ENCODE data around the gene PIK3R5. TPM values are rescaled to one million over a fixed set of nuclear protein-coding genes. Genes with fewer than 3 reads are reported as not detected.

Gene PIK3R5, protein sequence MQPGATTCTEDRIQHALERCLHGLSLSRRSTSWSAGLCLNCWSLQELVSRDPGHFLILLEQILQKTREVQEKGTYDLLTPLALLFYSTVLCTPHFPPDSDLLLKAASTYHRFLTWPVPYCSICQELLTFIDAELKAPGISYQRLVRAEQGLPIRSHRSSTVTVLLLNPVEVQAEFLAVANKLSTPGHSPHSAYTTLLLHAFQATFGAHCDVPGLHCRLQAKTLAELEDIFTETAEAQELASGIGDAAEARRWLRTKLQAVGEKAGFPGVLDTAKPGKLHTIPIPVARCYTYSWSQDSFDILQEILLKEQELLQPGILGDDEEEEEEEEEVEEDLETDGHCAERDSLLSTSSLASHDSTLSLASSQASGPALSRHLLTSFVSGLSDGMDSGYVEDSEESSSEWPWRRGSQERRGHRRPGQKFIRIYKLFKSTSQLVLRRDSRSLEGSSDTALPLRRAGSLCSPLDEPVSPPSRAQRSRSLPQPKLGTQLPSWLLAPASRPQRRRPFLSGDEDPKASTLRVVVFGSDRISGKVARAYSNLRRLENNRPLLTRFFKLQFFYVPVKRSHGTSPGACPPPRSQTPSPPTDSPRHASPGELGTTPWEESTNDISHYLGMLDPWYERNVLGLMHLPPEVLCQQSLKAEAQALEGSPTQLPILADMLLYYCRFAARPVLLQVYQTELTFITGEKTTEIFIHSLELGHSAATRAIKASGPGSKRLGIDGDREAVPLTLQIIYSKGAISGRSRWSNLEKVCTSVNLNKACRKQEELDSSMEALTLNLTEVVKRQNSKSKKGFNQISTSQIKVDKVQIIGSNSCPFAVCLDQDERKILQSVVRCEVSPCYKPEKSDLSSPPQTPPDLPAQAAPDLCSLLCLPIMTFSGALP
- 1 to 10 TPM; 3.2 to 4.9 TPM for total RNA-seq
- long read RNA-seq, partial matches to known transcripts = 2 of 4 reads
- long read RNA-seq, other reads (novel, unspliced or antisense) = 2 of 4 reads

DNA sequence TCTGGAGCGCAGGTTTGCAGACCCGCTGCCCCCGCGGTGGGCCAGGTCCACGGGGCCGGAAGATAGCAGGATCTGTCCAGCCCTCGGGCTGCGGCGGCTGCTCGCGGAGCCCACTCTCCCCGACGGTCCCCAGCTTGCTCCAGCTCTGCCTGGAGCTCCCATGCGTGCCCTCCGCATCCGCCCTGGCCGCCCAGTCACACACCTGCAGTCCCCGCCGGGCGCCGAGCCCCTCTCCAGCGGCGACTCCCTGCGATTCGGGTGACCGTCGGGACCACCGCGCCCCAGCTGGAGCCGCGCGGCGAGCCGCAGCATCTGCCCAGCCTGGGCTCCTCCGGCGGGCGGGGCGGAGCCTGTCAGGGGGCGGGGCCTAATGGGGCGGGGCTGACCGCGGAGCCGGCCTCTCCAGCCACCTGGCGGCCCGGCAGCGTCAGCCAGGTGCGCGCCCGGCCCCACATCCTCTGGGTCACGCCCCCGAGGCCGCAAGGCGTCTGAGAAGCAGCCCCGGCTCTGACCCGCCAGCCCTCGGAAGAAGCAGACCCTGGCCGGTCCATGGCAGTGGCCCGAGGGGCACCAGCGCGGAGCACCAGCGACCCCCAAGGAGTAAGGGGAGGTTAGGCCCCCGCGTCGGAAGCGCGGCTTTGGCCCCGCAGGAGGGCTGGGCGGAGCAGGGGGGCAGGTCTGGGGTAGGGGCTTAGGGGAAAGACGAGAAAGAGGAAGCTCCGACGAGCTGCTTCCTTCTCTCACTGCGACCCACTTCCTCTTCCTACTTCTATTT is at the start of gene PIK3R5:
PIK3R5 (minus strand) TSS at position 314 of the 775 bp plus-strand sequence. CDS start 54,213 bp downstream, outside the sequence.
- intact Hi-C loops (cut with DNase I, micrococcal nuclease) = no loop called here
- DNase-seq = peak; percentile 55 to 77
- ATAC-seq = peak; percentile 95

DNA sequence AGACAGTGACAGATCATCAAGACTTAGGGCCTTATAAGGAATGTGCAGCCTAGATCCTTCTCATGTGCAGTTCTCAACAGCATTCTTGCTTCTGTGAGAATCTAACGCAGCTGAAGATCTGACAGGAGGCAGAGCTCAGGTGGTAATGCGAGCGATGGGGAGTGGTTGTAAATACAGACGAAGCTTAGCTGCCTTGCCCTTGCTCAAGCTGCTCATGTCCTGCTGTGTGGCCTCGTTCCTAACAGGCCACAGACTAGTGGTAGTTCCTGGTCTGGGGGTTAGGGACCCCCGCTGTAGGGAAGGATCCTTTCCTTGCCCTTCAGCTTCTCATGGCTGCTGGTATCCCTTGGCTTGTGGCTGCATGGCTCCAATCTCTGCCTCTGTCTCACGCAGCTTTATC is 45.5 kb upstream of the PIK3R5 start:
- intact Hi-C loops (cut with DNase I, micrococcal nuclease) = no loop called here
- no peak for DNase-seq
- no peak for ATAC-seq

DNA sequence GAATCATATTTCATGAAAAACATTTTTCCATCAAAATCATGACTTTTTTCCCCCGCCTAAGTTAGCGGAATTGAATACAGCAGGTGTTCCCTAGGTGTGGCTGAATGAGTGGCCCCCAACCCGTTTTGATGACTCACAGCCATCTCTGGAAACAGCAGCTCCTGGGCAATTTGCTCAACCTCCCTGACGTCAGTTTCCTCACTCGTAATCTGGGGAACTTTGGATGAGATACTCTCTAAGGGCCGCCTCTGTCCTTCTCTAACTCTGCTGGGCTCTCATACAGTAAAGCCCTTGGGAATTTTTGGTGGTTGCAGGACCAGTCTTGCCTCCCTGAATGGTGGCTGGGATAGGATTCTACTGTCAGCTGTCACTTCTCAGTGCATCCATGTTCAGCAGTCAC is 44.2 kb upstream of the PIK3R5 start:
- no peak for ATAC-seq
- DNase-seq = no peak
- intact Hi-C loops (cut with DNase I, micrococcal nuclease) = no loop called here

DNA sequence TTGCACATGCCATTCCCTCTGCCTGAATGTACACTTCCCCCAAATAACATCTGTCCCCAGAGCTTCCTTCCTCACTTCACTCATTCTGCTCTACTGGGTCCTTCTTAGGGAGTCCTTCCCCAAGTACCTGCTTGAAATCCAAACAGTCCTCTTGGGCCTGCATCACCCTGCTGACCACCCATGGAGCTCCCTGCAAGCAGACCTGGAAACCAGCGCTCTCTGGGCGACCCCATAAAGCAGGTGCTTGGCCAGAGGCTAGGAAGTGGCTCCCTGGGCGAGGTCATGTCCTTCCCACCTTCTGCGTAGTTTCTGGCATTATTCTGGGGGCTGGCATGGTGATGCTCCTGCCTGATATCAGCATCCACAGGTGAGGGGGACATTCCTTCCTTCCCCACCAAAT is 43.6 kb upstream of the PIK3R5 start:
- no peak for DNase-seq
- ATAC-seq = no peak
- intact Hi-C loops (cut with DNase I, micrococcal nuclease) = no loop called here

DNA sequence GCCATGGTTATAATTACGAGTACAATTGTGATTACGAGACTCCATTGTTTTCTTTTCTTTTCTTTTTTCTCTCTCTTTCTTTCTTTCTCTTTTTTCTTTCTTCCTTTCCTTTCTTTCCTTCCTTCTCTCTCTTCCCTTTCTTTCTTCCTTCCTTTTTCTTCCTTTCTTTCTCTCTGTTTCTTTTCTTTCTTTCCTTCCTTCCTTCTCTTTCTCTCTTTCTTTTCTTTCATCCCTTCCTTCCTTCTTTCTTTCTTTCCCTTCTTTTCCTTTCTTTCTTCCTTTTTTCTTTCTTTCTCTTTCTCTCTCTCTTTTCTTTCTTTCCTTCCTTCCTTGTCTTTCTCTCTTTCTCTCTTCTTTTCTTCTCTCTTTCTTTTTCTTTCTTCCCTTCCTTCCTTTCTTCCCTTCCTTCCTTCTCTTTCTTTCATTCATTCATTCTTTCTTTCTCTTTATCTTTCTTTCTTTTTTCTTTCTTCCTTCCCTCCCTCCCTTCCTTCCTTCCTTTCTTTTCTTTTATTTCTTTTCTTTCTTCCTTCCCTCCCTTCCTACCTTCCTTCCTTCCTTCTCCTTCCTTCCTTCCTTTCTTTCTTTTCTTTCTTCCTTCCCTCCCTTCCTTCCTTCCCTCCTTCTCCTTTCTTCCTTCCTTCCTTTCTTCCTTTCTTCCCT is 41.7 kb upstream of the PIK3R5 start:
- no peak for DNase-seq
- no peak for ATAC-seq
- intact Hi-C loops (cut with DNase I, micrococcal nuclease) = no loop called here

DNA sequence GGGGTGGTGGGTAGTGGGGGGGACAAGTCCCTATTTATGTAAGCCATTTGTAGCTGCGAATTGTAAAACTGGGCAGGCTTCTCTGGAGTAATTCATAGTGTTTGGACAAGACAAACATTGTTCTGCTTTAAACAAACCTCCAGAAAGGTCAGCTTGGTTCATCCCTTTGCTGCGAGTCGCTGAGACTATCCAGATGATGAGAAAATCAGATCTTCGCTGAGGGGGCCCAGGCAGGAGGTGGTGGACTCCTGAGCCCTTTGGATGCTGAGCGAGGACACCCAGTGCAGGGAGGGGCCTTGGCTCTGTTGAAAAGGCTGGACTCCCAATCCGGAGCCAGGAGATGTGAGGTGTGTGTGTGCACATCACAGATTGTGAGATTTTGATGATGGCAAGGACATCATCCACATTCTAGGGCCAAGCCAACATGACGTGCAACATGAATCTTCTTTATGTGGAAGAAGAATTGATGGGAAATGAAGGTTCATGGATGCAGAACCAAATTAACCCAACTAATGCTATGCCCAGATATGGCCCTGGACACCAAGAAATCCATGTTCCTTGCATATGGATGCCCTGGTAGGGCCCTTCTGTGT is 40.8 kb upstream of the PIK3R5 start:
- DNase-seq (no peak), ATAC-seq (no peak)
- intact Hi-C loops (cut with DNase I, micrococcal nuclease) = no loop called here

DNA sequence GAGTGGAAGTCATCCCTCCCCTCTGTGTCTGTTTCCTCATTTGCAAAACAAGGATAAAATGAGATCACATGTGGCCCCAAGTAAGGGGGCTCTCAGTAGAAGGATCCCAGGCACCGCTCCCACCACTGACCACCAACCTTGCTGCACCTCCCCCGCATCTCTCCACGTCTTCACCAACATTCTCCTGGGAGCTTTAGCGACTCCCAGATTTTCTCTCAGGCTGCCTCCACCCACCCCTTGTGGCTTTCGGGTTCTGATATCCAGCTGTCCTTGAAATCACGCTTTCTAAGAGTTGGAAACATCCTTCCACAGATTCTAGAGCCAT is 39.4 kb upstream of the PIK3R5 start:
- intact Hi-C loops (cut with DNase I, micrococcal nuclease) = no loop called here
- DNase-seq (no peak), ATAC-seq (no peak)

DNA sequence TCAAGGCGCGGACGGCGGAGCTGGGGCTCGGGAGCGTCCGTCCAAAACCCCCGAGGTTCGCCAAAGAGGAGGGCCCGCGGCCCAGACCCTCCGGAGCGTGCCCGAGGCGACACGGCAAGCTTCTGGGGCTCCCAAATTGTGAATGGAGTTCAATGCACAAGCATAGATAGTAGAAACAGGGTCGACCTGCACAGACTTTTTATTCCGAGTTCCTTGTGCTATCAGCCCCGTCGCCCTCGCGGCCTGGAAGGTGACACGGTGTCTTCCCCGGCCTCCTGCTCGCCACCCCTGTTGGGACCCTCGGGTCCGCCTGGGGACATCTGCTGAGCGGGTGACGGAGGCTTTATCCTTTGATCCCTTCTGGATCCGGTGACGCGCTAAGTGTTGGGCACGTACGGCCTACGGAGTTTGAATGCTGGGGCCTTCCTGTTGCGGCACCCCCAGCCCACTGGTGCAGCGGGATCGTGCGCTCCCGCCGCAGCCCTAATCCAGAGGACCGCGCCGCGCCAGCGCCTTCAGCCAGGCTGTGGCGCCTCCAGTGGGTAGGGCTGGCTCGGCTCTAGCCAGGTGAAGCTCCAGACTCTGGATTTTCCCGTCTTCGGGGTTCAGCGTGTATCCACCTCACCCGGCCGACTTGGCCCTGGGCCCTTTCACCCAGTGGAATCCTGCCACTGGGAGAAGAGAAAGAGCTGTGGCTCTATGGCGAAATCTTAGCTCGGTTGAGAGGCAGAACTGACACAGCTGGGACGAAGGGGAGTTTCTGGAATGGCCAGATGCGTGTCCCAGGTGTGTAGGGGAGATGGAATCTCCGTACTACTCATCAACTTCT is 38.8 kb upstream of the PIK3R5 start:
- ATAC-seq (no peak), DNase-seq (no peak)
- intact Hi-C loops (cut with DNase I, micrococcal nuclease) = no loop called here

DNA sequence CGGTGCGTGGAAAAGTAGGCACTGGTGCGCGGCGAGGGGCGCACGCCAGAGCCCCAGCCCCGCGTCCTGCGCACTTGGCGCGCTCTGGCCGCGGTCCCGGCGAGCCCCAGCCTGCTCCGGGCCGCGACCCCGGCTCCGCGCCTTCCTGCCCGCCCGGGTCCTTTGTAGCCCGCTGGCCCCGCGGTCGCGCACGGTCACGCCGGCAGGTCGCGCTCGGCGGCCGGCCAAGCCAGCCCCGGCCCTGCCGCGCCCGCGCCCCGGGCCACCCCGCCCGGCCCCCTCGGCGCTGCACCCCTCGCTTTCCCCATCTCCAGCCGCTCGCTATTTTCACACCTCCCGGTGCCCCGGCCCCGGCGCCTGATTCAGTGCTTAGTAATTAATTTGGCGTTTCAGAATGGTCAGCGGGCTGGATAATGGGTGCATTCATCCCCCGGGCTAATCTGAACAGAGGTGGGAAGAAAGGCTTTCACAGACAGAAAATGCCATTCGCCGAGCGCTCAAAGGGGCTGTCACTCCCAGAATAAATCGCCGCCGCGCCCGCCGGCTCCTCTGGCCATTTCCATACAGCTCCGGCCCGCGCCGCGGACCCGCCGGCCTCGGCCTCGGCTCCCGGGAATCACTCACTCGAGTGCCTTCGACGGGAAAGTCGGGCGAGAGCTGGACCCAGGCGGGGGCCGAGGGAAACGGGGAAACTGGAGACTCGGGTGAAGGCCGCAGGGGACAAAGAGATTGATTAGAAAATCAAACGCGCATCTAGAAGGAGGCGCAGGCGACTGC is 38.0 kb upstream of the PIK3R5 start:
- intact Hi-C loops (cut with DNase I, micrococcal nuclease) = no loop called here
- ATAC-seq (no peak), DNase-seq (no peak)

DNA sequence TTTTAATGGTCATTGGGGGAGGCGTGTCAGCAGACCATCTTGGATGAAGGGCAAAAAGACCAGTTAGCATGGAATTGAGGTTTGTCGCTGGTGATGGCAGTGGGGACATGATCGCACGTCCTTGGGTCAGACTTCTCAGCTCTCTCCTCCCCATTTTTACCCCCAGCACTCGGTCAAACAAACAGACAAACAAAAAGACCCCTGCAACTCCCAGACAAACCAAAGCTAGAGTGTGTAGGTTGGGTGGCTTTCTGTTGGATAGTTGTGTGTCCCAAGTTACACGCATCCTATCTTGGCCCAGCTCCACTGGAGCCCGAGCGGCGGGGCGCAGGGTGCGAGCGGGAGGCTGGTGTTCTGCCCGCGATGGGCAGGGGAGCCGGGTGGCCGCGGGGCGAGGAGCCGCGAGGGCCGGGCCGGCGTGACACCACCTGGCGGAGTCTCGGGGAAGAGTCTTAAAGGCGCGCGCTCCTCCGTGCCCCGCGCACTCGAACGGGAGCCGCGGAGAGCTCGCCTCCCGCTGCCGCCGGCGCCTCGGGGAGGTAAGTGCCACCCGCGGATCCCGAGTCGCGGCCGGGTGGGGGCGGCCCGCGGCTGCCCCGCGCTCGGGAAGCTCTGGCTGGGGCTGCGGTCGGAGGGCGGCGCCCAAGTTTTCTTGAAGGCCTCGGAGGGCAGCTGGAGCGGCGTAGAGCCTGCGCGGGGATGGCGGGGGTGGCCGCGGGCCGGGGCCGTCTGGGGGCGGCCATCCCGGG is 37.3 kb upstream of the PIK3R5 start:
- ATAC-seq (peak; percentile 62), DNase-seq (peak in 1 of 2 donors; percentile 36)

DNA sequence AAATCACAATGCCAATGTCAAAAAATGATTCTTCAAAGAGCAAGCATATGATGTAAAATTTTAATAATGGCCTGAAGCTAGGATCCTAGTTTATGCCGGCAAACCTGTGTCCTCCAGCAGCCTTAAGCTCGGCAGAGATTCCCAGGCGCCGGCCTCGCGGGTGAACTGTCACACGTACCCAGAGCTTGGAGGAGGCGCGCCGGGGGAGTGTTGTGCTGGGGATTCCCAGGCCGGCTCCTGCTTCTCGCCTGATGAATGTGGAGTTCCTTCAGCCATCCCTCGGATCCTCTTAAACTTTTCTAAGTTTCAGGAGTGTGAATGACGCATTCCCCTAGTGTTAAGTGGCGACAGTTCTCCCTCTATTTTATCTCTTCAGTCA is 36.7 kb upstream of the PIK3R5 start:
- intact Hi-C loops (cut with DNase I, micrococcal nuclease) = no loop called here
- peak in 1 of 2 donors; percentile 16 for DNase-seq
- no peak for ATAC-seq

More for the DNA sequence above, 37.3 kb upstream of the PIK3R5 start:
- intact Hi-C loops (cut with DNase I, micrococcal nuclease) = no loop called here

DNA sequence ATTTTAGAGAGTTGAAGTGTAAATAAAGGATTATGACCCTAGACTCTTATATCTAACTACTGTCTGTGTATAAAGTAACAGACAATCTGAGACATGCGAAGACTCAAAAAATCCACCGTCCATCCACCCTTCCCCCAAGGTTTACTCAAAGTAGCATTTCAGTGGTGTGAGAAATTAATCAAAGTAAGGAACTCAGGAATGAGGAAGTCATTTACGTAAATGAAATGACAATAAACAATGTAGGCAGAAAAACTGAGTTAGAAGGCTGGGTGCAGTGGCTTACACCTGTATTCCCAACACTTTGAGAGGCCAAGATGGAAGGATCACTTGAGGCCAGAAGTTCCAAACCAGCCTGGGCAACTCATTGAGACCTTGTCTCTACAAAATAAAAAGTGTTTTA is 36.1 kb upstream of the PIK3R5 start:
- intact Hi-C loops (cut with DNase I, micrococcal nuclease) = no loop called here
- DNase-seq = no peak
- ATAC-seq = no peak

DNA sequence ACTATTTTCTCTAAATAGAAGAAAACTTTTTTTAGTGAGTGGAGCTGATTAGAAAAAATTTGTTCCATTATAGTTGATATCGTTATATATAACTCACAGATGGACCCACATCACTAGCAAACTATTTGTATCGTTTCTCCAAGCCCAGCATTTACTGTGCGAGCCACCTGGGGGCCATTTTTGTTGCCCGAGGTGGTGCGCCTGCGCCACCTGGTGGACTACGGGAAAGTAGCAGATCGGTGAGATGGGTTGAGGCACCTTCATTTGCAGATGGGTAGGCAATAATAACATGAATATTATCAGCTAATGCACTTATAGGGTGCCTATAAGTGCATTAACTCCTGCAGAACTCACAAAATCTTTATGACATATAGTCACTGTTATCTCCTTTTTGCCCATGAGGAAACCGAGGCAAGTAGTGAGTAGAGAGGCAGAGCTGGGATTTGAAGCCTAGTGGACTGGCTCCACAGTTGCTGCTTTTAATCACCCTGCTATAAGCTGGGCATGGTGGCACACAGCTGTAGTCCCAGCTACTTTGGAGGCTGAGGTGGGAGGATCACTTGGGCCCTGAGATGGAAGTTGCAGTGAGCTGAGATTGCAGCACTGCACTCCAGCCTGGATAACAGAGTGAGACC is 32.6 kb upstream of the PIK3R5 start:
- DNase-seq (peak in 1 of 2 donors; percentile 70), ATAC-seq (peak; percentile 71)
- intact Hi-C loops (cut with DNase I, micrococcal nuclease) = loop anchor here in 1 of 2 donors (5.0 kb wide), 1 partner anchor 294 kb away; no protein-coding TSS in a partner anchor

DNA sequence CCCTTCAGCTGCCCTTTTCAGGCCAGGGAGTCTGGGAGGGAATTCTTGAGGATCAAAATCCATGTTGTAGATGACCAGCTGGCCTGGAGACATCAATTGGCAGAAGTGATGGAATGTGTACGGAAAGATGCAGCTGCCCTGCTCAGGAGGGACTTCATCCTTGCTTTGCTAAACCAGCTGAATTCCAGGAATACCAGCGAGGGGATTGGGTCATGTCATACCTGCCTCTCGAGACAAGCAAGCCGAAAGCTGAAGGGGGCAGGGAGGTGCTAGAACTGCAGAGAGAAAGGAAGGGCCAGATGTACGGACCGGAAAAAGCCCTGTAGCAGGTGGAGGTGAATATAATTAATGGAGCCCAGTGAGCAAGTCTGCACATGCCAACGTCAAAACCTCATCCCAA is 30.2 kb upstream of the PIK3R5 start:
- intact Hi-C loops (cut with DNase I, micrococcal nuclease) = loop anchor here in 1 of 2 donors (5.0 kb wide), 1 partner anchor 297 kb away; no protein-coding TSS in a partner anchor
- no peak for DNase-seq
- no peak for ATAC-seq

DNA sequence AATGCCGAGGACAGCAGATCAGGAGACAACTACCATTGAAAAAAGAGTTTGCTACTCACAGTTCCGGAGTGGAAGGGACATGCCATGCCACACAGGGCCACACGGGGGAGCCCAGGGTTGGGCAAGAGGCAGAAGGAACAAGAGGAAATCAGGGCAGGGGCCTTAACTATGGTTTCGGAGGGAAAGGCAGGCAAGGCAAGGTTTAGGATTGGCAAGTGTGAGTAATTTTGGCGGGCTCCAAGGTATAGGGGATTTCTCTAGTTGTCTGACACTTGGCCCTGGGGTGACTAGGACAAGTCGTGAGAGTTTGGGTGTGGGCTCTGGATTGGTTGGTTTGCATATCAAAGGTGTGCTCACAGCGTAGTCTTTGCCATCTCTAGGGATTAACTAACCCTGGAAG is 28.8 kb upstream of the PIK3R5 start:
- intact Hi-C loops (cut with DNase I, micrococcal nuclease) = loop anchor here in 1 of 2 donors (5.0 kb wide), 1 partner anchor 528 kb away; no protein-coding TSS in a partner anchor
- DNase-seq = peak; percentile 55 to 62
- ATAC-seq = peak; percentile 66
